NCI-H69 (cell line): Measurements from ENCODE around the gene ZNF808.
A peak's percentile ranks its signal among the peaks of the same experiment; 100 is the strongest.
"Not testable (repeated sequence)": the region's sequence is repeated elsewhere in the genome, so short reads cannot be mapped to it uniquely, and the experiment has no call there.

Source experiments
- DNase-seq: peaks from one replicate; lab custom pipeline; 2025; lab: John Stamatoyannopoulos, UW

The ZNF808 gene

DNA sequence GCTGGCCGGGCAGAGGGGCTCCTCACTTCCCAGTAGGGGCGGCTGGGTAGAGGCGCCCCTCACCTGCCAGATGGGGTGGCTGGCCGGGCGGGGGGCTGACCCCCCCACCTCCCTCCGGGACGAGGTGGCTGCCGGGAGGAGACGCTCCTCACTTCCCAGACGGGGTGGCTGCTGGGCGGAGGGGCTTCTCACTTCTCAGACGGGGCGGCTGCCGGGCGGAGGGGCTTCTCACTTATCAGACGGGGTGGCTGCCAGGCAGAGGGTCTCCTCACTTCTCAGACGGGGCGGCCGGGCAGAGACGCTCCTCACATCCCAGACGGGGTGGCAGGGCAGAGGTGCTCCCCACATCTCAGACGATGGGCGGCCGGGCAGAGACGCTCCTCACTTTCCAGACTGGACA is 66.0 kb downstream of the ZNF808 start:
- not testable (repeated sequence) for DNase-seq

- no peak for DNase-seq
Measured at GRCh38 chr19:52599241-52599640, 71.8 kb downstream of the ZNF808 start.

DNA sequence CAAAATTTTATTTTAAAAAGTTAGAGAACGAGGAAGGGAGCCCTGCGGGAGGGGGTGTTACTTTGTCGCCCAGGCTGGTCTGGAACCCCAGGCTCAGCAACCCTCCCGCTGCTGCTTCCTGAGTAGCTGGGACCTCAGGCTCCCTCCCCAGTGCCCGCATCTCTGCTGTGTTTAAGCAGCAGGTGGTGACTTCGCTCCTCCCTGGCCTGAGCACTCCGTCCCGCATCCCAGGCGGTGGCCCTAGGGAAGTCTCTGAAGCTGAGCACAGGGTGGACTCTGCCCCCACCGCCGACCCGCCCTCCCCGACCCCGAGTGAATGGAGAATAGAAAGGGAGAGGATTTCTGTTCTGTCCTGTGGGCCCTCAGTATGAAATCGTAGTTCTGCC is 73.2 kb downstream of the ZNF808 start:
- DNase-seq = peak; percentile 66

GRCh38 chr19:52601025-52601973 is 73.8 kb downstream of the ZNF808 start:
- DNase-seq = peak; percentile 94

GRCh38 chr19:52601974-52602366 is 74.5 kb downstream of the ZNF808 start:
- DNase-seq = peak; percentile 41

- DNase-seq = no peak
Measured at GRCh38 chr19:52602941-52603340, 75.5 kb downstream of the ZNF808 start.

- no peak for DNase-seq
Measured at GRCh38 chr19:52603558-52604207, 76.2 kb downstream of the ZNF808 start.
